Stimulated activated CD8-positive, alpha-beta memory T cell treated with anti-CD3 and anti-CD28 coated beads, Interleukin-15, amount 100 ng/mL, for 1 hour (primary cell): Measurements from ENCODE around the gene WFIKKN1.

Experiments
- DNase-seq: peaks from one replicate; pipeline ENCODE4 v3.0.0-alpha.2; 2020; ENCODE audit warnings: low read depth

The WFIKKN1 gene, protein sequence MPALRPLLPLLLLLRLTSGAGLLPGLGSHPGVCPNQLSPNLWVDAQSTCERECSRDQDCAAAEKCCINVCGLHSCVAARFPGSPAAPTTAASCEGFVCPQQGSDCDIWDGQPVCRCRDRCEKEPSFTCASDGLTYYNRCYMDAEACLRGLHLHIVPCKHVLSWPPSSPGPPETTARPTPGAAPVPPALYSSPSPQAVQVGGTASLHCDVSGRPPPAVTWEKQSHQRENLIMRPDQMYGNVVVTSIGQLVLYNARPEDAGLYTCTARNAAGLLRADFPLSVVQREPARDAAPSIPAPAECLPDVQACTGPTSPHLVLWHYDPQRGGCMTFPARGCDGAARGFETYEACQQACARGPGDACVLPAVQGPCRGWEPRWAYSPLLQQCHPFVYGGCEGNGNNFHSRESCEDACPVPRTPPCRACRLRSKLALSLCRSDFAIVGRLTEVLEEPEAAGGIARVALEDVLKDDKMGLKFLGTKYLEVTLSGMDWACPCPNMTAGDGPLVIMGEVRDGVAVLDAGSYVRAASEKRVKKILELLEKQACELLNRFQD

DNA sequence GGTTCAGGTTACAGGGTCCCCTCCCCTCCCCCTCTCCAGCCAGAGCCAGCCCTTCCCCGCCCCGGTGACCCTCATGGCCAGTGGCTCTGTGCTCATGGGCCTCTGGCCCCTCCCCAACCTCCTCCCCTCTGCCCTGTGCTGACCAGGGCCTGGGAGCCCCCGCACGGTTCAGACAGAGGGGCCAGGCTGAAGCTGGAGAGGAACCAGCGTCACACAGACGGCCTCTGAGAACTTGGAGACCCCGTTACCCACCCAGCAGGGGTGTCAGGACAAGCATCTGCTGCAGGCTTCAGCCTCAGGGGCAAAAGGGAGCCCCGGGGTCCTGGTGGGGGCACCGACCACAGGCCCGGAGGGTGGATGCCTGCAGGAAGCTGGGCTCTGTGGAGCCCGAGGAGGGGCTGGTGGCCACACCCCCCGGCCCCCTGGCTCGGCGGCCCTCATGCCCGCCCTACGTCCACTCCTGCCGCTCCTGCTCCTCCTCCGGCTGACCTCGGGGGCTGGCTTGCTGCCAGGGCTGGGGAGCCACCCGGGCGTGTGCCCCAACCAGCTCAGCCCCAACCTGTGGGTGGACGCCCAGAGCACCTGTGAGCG lies at the start of gene WFIKKN1:
Gene WFIKKN1 (plus strand): TSS at position 171 of the 591 bp plus-strand sequence. CDS start 269 bp downstream, at position 440.
- no peak for DNase-seq

DNA sequence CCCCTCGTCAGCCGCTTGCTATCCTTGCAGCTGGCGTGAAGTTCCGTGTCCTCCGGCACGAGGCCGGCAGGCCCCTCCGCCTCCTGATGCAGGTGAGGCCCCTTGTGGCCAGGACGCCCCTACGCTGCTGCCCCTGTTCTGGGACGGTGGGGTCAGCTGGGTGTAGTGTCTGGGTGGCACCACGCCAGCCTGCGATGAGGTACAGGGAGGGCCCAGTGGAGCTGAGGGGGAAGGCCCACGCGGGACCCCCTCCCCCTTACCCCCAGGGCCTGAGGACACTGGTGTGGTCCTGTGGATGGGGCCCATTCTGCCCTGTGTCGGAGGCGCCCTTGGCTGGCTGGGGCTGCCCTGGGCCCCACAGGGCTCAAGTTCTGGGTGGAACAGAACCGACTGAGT lies 48.6 kb upstream of the WFIKKN1 start:
- no peak for DNase-seq

DNA sequence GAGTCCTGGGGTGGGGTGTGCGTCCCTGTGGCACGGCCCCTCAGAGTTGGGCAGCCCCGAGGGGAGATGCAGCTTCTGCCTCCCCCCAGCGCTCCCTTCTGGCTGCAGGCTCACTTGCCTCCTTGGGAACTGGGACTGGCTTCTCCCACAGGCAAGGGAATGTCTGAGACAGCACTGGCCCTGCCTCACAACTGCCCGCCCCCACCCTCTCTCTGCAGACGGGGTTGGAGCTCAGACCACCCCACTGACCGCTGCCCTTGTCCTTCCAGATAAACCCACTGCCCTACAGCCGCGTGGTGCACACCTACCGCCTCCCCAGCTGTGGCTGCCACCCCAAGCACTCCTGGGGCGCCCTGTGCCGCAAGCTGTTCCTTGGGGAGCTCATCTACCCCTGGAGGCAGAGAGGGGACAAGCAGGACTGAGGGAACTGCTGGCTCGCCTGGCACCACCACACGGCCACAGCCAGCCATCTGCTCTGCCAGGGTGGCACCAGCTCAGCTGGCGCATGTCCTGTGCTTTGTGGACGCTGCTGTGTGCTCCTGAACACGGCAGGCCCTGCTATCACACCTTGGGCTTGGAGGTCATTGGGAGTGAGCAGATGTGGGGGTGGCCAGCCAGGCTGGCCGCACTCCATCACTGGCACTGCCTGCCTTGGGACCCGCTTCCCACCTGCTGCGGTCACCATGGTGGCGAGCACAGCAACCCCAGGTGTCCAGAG lies 48.0 kb upstream of the WFIKKN1 start:
- DNase-seq, result no peak

DNA sequence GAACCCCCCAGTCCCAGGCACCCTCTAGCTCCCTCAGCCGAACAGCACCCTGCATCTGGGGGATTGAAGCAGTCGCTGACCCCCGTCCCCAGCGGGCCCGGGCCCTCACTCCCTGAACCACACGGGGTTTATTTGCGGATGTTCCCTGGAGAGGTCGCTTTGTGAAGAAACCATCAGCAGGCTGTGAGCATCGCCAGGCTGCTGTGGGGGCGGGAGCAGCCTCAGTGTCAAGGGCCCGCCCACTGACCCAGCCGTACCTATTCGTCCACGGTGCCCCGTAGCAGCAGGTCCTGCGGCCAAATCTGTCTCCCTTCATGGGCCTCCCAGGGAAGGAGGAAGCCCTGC lies 47.3 kb upstream of the WFIKKN1 start:
- DNase-seq, result no peak

- DNase-seq, result no peak
Measured at GRCh38 chr16:583815-584591, 46.8 kb upstream of the WFIKKN1 start.

GRCh38 chr16:585351-585750 lies 45.4 kb upstream of the WFIKKN1 start:
- no peak for DNase-seq

DNA sequence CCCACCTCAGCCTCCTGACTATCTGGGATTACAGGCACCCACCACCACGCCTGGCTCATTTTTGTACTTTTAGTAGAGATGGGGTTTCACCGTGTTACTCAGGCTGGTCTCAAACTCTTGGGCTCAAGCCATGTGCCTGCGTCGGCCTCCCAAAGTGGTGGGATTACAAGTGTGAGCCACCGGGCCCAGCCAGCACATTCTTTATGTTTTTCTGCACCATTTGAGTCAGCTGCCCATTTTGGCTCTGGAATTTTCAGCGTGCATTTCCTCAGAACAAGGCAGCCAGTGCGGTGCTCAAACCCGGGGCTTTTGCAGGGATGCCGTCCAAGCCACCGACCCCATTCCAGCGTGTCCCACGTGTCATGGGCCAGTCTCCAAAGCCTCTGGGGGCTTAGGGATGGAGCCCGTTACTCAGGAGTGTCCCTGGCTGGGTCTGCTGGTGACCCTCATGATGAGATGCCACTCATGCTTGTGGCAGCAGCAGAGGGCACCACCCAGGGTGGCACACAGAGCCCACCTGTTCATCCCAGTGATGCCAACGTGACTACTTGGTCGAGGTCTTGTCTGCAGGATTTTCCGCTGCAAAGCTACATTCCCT lies 44.6 kb upstream of the WFIKKN1 start:
- DNase-seq, result no peak

DNA sequence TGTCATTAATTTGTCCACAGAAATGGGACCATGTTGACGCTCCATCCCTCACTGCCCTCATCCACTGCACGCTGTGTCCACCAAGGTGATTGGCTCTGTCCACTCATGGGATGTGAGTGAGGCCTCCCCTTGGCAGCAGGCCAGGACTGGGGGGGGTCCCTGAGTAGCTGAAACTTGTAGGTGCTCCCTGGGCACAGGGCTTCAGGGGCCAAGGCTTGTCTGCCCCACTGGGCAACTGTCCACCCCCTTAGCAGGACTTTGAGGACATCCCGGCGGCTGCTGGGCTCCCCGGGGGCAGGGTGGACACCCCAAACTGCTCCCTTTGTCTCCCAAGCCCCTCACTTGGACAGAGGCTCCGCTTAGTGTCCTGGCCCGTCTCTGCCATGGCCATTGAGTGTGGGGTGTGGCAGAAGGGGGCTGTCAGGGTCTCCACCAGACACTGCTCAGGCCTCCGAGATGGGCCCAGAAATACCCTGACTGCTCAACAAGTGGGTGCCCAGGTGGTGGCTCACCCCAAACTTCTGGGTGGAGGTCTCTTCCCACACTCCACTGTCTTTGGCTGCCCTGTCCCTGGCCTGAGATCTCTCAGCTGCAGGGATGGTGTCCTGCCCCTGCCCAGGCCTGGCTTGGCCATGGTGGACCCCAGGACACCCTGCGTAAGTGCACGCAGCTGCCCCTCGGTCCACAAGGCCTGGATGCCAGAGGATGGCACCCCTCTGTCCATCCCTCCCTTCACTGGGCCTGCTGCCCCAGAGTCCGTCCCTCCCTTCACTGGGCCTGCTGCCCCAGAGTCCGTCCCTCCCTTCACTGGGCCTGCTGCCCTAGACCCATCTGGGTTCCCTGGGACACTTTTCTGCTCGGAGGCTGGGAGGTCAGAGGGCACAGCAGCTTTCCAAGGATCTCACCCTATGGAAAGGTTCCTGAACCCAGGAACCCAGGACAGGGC lies 43.9 kb upstream of the WFIKKN1 start:
- no peak for DNase-seq

DNA sequence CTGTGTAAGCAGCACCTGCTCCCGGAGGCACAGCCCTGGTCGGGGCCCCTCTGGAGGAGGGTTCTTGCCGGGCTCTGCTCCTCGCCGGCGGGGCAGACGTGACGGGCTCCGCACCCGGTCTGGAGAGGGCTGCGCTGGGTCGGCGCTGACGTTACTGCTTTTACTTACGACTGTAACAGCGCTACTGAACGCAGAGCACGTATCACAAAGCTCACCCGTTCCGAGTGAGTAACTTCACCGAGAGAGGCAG lies 42.2 kb upstream of the WFIKKN1 start:
- DNase-seq, result peak; percentile 24

DNA sequence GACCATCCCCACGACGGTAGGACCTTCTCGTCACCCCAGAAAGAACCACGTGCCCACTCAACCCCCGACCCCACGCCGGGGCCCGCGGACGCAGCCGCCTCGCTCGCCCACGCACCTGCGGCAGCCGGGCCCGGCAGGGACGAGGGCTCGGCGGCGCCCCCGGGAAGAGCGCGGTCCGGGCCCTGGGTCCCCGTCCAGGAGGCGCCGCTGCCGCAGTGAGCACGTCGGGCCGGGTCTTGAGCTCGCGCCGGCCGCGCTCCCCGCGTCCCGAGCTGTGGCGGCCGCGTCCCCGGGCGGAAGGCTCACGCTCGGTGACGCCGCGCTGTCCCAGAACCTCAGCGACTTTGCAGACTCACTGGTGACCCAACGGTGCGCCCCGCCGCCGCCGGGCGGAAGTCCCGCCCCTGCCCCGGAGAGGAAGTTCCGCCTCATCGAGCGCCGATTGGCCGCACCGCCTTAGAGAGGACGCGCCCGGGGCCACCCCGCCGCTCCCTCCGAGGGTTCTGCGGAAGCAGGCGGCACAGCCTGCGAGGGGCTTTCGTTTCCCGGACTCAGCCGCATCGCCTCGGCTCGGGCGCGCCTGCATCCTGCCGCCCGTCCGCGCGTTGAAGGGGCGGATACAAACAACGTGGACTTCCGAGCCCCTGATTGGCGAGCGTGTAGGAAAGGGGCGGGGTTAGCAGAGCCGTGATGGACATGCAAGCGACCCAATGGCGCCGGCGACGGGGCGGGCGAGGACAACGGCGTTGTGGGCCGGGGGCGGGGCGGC lies 41.7 kb upstream of the WFIKKN1 start:
- peak; percentile 98 for DNase-seq

DNA sequence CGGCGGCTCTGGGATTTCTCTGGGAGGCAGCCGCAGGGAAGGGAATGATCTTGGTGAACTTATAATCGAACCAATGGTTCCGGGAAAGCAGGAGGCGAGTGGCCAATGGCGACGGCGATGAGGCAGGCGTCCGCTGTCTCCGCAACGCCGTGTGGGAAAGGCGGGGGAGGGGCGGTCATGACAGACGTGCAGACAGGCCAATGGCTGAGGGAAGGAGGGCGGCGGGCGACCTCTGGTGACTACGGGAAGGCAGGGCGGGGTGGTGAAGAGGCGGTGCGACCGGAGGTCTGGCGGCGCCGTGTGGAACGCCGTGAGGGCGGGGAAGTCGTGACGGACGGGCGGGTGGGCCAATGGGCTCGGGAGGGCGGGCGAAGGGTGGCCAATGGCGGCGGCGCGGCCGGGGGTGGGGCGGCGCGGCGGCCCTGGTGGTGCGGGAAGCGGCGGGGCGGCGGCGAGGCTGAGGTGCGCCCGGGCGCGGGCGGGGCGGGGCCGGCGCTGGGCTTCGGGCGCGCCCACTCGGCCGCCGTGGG lies 41.1 kb upstream of the WFIKKN1 start, which contains the start of gene RAB40C:
Gene RAB40C (plus strand): TSS at position 409 of the 530 bp plus-strand sequence. CDS start 226 bp downstream, outside the sequence.
- DNase-seq, result peak; percentile 98

- DNase-seq, result no peak
Measured at GRCh38 chr16:590188-590814, 40.5 kb upstream of the WFIKKN1 start.

DNA sequence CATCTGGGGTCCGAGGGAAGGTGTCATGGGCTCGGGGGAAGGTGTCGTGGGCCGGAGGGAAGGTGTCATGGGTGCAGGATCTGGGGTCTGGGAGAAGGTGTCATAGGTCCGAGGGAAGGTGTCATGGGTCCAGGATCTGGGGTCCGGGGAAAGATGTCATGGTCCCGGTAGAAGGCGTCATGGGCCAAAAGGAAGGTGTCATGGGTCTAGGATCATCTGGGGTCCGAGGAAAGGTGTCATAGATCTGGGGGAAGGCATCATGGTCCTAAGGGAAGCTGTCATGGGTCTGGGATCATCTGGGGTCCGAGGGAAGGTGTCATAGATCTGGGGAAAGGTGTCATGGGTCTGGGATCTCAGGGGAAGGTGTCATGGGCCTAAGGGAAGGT lies 40.0 kb upstream of the WFIKKN1 start:
- no peak for DNase-seq

GRCh38 chr16:591231-591630 lies 39.6 kb upstream of the WFIKKN1 start:
- no peak for DNase-seq

- no peak for DNase-seq
Measured at GRCh38 chr16:591892-592517, 38.8 kb upstream of the WFIKKN1 start.

DNA sequence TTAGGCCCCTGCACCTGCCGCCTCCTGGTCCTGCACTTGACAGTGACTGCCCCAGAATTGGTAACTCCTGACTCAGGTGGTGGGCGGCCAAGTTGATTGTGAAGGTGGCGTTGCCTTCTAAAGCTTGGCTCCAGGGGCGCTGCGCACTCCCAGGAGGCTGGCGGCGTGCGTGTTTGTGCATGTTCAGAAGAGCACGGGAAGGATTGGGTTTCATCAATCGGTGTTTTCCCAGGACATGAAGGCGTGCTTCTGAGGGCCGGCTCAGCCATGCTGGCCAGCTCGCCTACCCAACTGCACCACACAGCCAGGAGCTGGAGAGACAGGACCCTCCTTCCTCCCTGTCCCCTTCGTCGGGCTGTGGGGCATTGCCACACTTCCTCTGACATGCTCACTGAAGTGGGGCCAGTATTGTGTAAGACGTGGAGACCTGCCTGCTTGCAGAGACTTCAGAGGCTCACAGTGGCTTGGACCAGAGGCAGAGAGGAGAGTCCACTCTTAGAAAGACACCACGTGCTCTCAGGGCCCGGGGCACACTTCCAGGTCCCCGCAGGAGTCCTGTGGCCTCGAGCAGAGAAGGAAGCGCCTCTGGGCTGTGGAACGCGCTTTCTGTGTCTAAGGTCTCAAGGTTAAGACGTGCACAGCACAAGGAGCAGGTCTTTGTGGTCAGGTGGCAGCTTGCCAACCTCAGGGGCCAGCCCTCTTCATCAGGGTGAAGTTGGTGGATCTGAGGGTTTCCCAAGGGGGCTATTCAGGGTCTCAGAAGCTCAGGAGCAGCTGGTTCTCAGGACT lies 38.1 kb upstream of the WFIKKN1 start:
- no peak for DNase-seq

DNA sequence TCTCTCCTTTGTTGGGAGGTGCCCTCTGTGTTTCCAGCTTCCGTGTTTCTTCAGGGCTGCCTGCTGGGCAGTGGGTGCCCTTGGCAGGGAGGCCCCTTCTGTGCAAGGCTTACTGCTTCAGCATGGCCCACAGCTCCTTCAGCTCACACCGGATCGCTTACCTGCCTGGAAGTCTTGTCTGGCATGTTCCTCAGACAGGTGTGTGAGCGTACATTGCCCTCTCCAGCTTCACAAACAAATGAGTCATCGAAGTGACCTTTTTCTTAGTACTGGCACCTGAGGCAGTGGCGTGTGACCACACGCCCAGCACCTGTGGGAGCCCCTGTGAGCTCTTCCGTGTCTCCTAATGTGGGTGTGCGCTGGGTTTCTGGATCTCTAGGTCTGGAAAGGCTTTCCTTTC lies 37.4 kb upstream of the WFIKKN1 start:
- DNase-seq, result no peak

- DNase-seq, result no peak
Measured at GRCh38 chr16:593807-594206, 37.0 kb upstream of the WFIKKN1 start.
